Stimulated activated CD8-positive, alpha-beta memory T cell treated with anti-CD3 and anti-CD28 coated beads, Interleukin-4, amount 100 ng/mL, for 48 hours (primary cell): ENCODE measurements around the gene MYOD1.

Experiments
- DNase-seq: peaks from one replicate; pipeline ENCODE4 v3.0.0-alpha.2; 2020

Gene MYOD1

GRCh38 chr11:17751558-17751957 lies 32.2 kb downstream of the MYOD1 start:
- DNase-seq = no peak

- DNase-seq = no peak
Observed at GRCh38 chr11:17752144-17752543, 32.8 kb downstream of the MYOD1 start.

GRCh38 chr11:17753153-17753552 lies 33.8 kb downstream of the MYOD1 start:
- no peak for DNase-seq

- no peak for DNase-seq
Observed at GRCh38 chr11:17753641-17754040, 34.3 kb downstream of the MYOD1 start.

DNA sequence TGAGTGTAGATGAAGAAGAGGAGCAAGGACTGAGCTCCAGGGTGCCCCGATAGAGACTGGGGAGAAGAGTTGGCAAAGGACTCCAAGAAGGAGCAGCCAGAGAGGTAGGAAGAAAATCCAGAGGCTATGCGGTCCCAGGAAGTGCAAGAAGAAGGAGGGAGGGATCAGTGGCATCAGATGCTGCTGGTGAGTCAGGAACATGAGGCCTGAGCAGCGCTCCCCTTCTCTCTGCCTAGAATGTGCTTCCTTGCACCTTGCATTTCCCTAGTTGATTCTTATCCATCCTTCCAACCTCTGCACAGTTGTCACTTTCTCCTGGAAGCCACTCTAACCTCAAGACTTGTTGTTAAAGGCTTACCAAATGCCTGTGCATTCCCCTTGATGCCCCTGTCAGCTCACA lies 36.5 kb downstream of the MYOD1 start:
- DNase-seq = no peak

GRCh38 chr11:17760102-17761029 lies 41.0 kb downstream of the MYOD1 start:
- DNase-seq = peak; percentile 45

- no peak for DNase-seq
Observed at GRCh38 chr11:17762309-17762974, 43.1 kb downstream of the MYOD1 start.

- DNase-seq = no peak
Observed at GRCh38 chr11:17763244-17763643, 43.9 kb downstream of the MYOD1 start.

DNA sequence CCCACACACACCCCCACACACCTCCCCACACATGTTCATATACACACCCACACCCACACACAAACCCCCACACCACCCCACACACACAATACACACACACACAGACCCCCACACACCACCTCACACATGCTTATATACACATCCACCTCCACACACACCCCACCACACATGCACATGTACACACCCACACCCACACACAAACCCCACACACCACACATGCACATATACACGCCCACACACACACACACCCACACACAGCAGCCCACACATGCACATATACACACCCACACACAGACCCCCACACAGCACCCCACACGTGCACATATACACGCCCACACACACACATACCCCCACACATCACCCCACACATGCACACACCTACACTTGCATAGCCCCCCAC lies 44.3 kb downstream of the MYOD1 start:
- no peak for DNase-seq

DNA sequence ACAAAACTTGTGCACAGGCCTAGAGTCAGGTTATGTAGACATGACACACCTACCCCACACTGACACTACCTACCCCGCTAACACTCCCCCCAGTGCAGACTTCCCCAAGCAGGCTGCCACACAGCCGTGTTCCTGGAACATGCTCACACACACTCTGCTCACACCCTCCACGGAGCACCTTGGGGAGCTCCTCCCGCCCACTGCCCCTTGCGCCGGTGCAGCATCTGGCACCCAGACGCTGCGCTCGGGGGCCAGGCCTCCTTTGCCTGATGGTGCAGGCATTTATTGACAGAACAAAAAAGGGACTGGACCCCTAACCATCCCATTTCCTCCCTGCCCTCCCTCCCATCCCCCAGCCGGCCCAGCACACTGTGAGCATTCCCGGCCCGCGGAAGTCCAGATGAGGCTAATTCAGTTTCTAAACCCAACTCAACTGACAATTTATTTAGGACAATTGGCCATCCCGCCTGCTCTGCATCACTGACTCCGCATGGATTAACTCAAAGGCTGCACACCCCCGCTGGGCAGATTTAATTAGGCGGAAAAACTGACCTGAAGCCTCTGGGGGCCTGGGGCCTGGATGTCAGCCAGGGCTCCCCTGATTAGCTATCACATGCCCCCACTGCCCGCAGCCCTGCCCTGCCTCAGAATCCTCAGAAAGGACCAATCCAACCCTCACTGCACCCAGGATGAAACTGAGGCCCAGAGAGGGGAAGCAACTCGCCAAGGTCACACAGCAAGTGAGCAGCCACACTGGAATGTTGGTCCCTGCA lies 45.3 kb downstream of the MYOD1 start:
- DNase-seq = no peak

- DNase-seq = no peak
Observed at GRCh38 chr11:17765356-17766072, 46.1 kb downstream of the MYOD1 start.

DNA sequence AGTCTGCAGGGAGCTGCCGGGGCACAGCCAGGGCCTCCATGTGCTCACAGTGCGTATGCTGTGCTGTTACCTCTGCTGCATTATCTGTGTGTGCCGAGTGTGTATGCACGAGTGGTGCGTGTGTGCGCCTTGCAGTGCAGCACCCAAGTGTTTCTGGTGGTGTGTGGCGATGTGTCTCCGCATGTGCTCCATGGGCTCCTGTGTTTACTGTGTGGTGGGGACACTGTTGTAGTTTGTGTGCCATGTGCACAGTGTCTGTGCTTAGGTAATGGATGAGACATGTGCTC lies 46.6 kb downstream of the MYOD1 start:
- no peak for DNase-seq

- DNase-seq = no peak
Observed at GRCh38 chr11:17766590-17766989, 47.2 kb downstream of the MYOD1 start.

GRCh38 chr11:17767301-17767885 lies 48.0 kb downstream of the MYOD1 start:
- no peak for DNase-seq

DNA sequence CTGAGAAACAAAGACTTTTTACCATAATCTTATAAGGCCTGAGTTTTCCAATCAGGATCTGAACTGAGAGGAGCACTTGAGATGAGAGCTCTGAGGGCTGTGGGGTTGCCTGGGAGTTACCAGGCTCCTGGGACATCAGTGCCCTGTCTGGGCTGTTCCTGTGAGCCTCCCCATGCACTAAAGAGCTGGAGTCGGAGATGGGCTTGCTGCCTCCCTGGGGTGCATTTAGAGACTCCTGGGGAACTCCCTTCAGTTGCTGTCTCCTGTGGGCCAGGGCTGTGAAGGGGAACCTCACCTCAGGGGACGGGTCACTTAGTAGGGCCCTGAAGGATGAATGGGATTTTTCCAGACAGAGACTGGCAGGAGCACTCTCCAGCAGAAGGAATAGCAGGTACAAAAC lies 48.5 kb downstream of the MYOD1 start:
- no peak for DNase-seq

DNA sequence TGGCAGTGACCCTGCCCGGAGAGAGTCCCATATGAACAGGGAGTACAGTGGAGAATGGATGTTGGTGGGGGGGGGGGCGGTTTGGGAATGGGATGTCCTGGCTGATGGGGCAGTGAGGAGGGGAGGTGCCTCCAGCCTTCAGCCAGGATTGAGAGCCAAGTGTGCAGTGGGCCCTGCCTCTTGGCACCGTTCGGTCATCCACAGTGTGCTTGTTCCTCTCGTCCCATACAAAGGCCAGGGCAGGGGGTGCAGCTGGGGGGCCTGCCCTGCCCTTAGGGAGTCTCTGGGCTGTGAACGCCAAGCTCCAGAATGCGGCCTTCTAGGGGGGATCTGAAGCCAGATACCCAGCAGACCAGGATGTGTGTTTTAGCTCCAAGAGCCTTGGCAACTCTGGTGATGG lies 49.2 kb downstream of the MYOD1 start:
- no peak for DNase-seq

DNA sequence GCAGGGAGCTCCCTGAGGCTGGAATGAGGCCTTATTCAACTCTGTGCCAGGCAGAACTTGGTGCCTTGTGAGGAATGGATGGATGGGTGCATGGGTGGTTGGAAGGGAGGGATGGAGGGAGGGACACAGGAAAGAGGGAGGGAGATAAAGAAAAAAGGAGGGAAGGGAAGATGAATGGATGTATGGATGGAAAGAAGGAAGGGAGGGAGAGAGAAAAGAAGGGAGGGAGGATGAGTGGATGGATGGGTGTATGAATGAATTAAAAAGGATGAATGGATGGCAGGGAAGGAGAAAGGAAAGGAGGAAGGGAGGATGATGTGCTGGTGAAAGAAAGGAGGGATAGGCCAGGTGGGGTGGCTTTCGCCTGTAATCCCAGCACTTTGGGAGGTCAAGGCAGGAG lies 49.8 kb downstream of the MYOD1 start:
- DNase-seq = no peak

- DNase-seq = peak; percentile 27
Observed at GRCh38 chr11:17770048-17770652, 50.8 kb downstream of the MYOD1 start.

DNA sequence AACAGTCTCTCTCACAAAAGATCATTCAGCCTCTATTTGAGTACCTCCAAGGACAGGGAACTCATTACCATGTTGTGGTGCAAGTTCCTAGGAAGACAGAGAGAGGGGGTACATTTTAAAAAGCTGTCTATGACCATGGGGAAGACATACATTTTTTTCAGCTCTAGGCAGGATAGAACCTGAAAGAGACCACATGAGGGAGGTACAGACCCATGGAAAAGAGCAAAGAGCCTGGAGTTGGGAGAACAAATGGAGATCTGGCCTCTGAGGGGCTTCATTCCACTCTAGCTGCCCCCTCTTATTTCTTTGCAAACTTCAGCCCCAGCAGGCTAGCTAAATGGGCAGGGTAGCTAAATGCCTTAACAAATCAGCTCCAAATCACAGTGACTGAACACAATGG lies 51.5 kb downstream of the MYOD1 start:
- DNase-seq = no peak

- DNase-seq = no peak
Observed at GRCh38 chr11:17771415-17771814, 52.0 kb downstream of the MYOD1 start.
